ENCODE data around the gene WFDC1.

Gene WFDC1

GRCh38 chr16:84379008-84379708 lies 84.5 kb downstream of the WFDC1 start:
- DNase-seq (ENCODE audit: low read depth), result no peak
- H3K4me3 ChIP-seq (ENCODE audit: low read depth, low read length), result no peak overlapping the region
- no peak for TF ChIP-seq CTCF (conservative IDR thresholded peaks at IDR 0.05; ENCODE audit: low read depth, low read length)
